H9 (cell line): Measurements from ENCODE around the gene TCEAL6. TPM values are rescaled to one million over a fixed set of nuclear protein-coding genes. Genes with fewer than 3 reads are reported as not detected.

Experiments used
- DNase-seq: peaks from one replicate; pipeline ENCODE4 v3.0.0-alpha.2; 2017
- H2AFZ ChIP-seq: one replicate; pipeline ENCODE4 v1.6.1; 2013; ENCODE audit warnings: mild to moderate bottlenecking, low read length, control low read depth, moderate library complexity
- H2AK5ac ChIP-seq: 2 replicates; pipeline ENCODE4 v1.6.1; 2013; ENCODE audit warnings: low read length, control low read depth, mixed read lengths; ENCODE audit not compliant: insufficient read length
- H2BK120ac ChIP-seq: one replicate; pipeline ENCODE4 v1.6.1; 2013; ENCODE audit warnings: low read depth, mild to moderate bottlenecking, low read length, control low read depth, inconsistent platforms; ENCODE audit not compliant: poor library complexity, severe bottlenecking
- H2BK12ac ChIP-seq: 2 replicates; pipeline ENCODE4 v1.6.1; 2013; ENCODE audit warnings: low read length, control low read depth, mixed read lengths, low read depth; ENCODE audit not compliant: insufficient read length
- H2BK15ac ChIP-seq: 2 replicates; pipeline ENCODE4 v1.6.1; 2013; ENCODE audit warnings: low read depth, low read length, control low read depth
- H2BK20ac ChIP-seq: one replicate; pipeline ENCODE4 v1.6.1; 2013; ENCODE audit warnings: low read depth, mild to moderate bottlenecking, low read length, control low read depth, inconsistent platforms; ENCODE audit not compliant: poor library complexity, severe bottlenecking
- H2BK5ac ChIP-seq: 2 replicates; pipeline ENCODE4 v1.6.1; 2013; ENCODE audit warnings: low read length, control low read depth, mixed read lengths; ENCODE audit not compliant: insufficient read length
- H3K14ac ChIP-seq: 2 replicates; pipeline ENCODE4 v1.6.1; 2013; ENCODE audit warnings: low read length, control low read depth; ENCODE audit not compliant: insufficient read depth
- H3K18ac ChIP-seq: 2 replicates; pipeline ENCODE4 v1.6.1; 2013; ENCODE audit warnings: low read depth, mild to moderate bottlenecking, mixed read lengths, low read length, control low read depth; ENCODE audit not compliant: insufficient read length
- H3K23ac ChIP-seq: 2 replicates; pipeline ENCODE4 v1.6.1; 2013; ENCODE audit warnings: low read length, control low read depth, mixed read lengths, low read depth; ENCODE audit not compliant: insufficient read length
- H3K23me2 ChIP-seq: 2 replicates; pipeline ENCODE4 v1.6.1; 2013; ENCODE audit warnings: low read depth, mild to moderate bottlenecking, mixed read lengths, low read length, control low read depth; ENCODE audit not compliant: insufficient read length, poor library complexity, severe bottlenecking
- H3K27ac ChIP-seq: 2 replicates; pipeline ENCODE4 v1.5.1; 2013; ENCODE audit warnings: low read length, control low read depth, mixed read lengths, low read depth; ENCODE audit not compliant: insufficient read length
- H3K27me3 ChIP-seq: 2 replicates; pipeline ENCODE4 v1.6.1; 2013; ENCODE audit warnings: low read length, control low read depth, inconsistent platforms; ENCODE audit not compliant: insufficient read depth
- H3K4ac ChIP-seq: 2 replicates; pipeline ENCODE4 v1.6.1; 2013; ENCODE audit warnings: low read depth, mild to moderate bottlenecking, control low read depth, inconsistent platforms, low read length, moderate library complexity
- H3K4me1 ChIP-seq: 2 replicates; pipeline ENCODE4 v1.6.1; 2013; ENCODE audit warnings: low read length, control low read depth, inconsistent platforms; ENCODE audit not compliant: insufficient read depth
- H3K4me2 ChIP-seq: 2 replicates; pipeline ENCODE4 v1.6.1; 2013; ENCODE audit warnings: low read length, control low read depth, mixed read lengths; ENCODE audit not compliant: insufficient read length, insufficient read depth
- H3K56ac ChIP-seq: 2 replicates; pipeline ENCODE4 v1.6.1; 2013; ENCODE audit warnings: low read depth, mild to moderate bottlenecking, mixed read lengths, low read length, control low read depth; ENCODE audit not compliant: insufficient read length
- H3K79me1 ChIP-seq: 2 replicates; pipeline ENCODE4 v1.6.1; 2013; ENCODE audit warnings: low read depth, mild to moderate bottlenecking, moderate library complexity, low read length, control low read depth, inconsistent platforms; ENCODE audit not compliant: insufficient read depth, poor library complexity, severe bottlenecking
- H3K79me2 ChIP-seq: 2 replicates; pipeline ENCODE4 v1.6.1; 2013; ENCODE audit warnings: low read length, control low read depth, inconsistent platforms; ENCODE audit not compliant: insufficient read depth
- H3K9ac ChIP-seq: 2 replicates; pipeline ENCODE4 v1.6.1; 2013; ENCODE audit warnings: low read length, control low read depth, mixed read lengths; ENCODE audit not compliant: insufficient read length; ENCODE audit errors: extremely low read depth
- H3K9me3 ChIP-seq: one replicate; pipeline ENCODE4 v1.6.1; 2013; ENCODE audit warnings: low read depth, low read length, inconsistent platforms; ENCODE audit not compliant: control insufficient read depth
- H3T11ph ChIP-seq: one replicate; pipeline ENCODE4 v1.6.1; 2013; ENCODE audit warnings: mild to moderate bottlenecking, low read length, control low read depth, inconsistent platforms
- H4K20me1 ChIP-seq: one replicate; pipeline ENCODE4 v1.6.1; 2013; ENCODE audit not compliant: control insufficient read depth, insufficient read length, insufficient read depth
- H4K5ac ChIP-seq: 2 replicates; pipeline ENCODE4 v1.6.1; 2013; ENCODE audit warnings: low read depth, mild to moderate bottlenecking, mixed read lengths, low read length, control low read depth; ENCODE audit not compliant: insufficient read length
- H4K8ac ChIP-seq: replicated peaks from 2 replicates; pipeline ENCODE4 v1.6.1; 2013; ENCODE audit warnings: low read length, control low read depth, mixed read lengths, low read depth; ENCODE audit not compliant: insufficient read length
- H4K91ac ChIP-seq: 2 replicates; pipeline ENCODE4 v1.6.1; 2013; ENCODE audit warnings: low read depth, mild to moderate bottlenecking, moderate library complexity, mixed read lengths, low read length, control low read depth; ENCODE audit not compliant: insufficient read length
- H3K27ac Mint-ChIP-seq, 3 experiments: 2 replicates in 2 of 3; 3 replicates in 1 of 3; pipeline ENCODE4 v1.8.0; 2020 to 2021; ENCODE audit warnings: mixed read lengths in 3 of 3, mild to moderate bottlenecking in 1 of 3, moderate library complexity in 1 of 3
- H3K27me3 Mint-ChIP-seq: 2 replicates; pipeline ENCODE4 v1.8.0; 2021; ENCODE audit warnings: low read depth, mild to moderate bottlenecking, moderate library complexity, mixed read lengths
- H3K36me3 Mint-ChIP-seq, 3 experiments: 2 replicates in 2 of 3; 3 replicates in 1 of 3; pipeline ENCODE4 v1.8.0; 2020 to 2021; ENCODE audit warnings: low read depth in 3 of 3, mixed read lengths in 3 of 3; ENCODE audit not compliant: insufficient read depth in 1 of 3
- H3K4me1 Mint-ChIP-seq, 2 experiments: 2 replicates each; pipeline ENCODE4 v1.8.0; 2020; ENCODE audit warnings: mixed read lengths in 2 of 2
- H3K4me3 Mint-ChIP-seq, 2 experiments: 2 replicates in 1 of 2; 3 replicates in 1 of 2; pipeline ENCODE4 v1.8.0; 2020 to 2021; ENCODE audit warnings: mild to moderate bottlenecking in 2 of 2, mixed read lengths in 2 of 2, moderate library complexity in 1 of 2
- H3K9me3 Mint-ChIP-seq, 2 experiments: 2 replicates in 1 of 2; 3 replicates in 1 of 2; pipeline ENCODE4 v1.8.0; 2020; ENCODE audit warnings: mild to moderate bottlenecking in 2 of 2, mixed read lengths in 2 of 2, moderate library complexity in 1 of 2
- WGBS: extraction: QIAGEN DNeasy Blood & Tissue Kit; methylation state at CpG from one replicate; pipeline ENCODE4 v1.1.7; 2013; ENCODE audit warnings: missing lambda C conversion rate, low lambda C conversion rate, mixed read lengths; ENCODE audit not compliant: insufficient read length; ENCODE audit errors: extremely low coverage; 5-methylcytosine and 5-hydroxymethylcytosine counted together
- total RNA-seq: library from RNA; stranded (reverse); gene quantifications from 2 replicates; pipeline ENCODE4 v1.2.1, GENCODE V29; 2021
- TF ChIP-seq, protein P1 (sequence below): fragments of 200-600 bp; sonication (generic); conservative IDR thresholded peaks from 3 replicates; pipeline ENCODE4 v1.8.0; 2021; ENCODE audit warnings: antibody characterized with exemption, mild to moderate bottlenecking

TCEAL6 gene
- total RNA-seq, 1 experiment from 2014 or later, result not detected

DNA sequence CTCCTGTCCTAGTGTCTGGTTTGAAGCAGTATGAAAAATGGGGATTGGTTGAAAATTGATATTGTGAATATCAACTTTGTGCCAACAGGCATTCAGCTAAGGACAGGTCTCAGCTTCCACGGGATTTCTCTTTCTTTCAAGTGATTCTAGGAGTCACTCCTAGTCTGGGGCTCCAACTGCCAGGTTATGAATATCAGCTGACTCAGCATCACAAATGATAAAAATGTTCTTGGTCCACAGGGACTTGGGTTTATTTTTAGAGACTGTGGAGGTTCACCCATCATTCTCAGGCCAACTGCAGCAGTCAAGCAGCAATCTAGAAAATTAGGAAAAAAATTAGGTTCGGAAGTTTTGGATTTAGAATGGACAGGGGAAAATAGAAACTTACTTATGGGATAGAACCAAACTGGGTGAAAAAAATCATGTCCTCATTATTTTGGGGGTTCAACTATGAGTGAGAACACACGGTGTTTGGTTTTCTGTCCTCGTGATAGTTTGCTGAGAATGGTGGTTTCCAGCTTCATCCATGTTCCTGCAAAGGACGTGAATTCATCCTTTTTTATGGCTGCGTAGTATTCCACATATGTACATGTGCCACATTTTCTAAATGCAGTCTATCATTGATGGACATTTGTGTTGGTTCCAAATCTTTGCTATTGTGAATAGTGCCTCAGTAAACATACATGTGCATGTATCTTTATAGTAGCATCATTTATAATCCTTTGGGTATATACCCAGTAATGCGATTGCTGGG is 43.9 kb upstream of the TCEAL6 start:
- TF ChIP-seq, protein P1, sequence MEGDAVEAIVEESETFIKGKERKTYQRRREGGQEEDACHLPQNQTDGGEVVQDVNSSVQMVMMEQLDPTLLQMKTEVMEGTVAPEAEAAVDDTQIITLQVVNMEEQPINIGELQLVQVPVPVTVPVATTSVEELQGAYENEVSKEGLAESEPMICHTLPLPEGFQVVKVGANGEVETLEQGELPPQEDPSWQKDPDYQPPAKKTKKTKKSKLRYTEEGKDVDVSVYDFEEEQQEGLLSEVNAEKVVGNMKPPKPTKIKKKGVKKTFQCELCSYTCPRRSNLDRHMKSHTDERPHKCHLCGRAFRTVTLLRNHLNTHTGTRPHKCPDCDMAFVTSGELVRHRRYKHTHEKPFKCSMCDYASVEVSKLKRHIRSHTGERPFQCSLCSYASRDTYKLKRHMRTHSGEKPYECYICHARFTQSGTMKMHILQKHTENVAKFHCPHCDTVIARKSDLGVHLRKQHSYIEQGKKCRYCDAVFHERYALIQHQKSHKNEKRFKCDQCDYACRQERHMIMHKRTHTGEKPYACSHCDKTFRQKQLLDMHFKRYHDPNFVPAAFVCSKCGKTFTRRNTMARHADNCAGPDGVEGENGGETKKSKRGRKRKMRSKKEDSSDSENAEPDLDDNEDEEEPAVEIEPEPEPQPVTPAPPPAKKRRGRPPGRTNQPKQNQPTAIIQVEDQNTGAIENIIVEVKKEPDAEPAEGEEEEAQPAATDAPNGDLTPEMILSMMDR, result no peak
- H3K36me3 Mint-ChIP-seq, result peaks cover 0 to 32% (median 5%) of the 10 kb centered on the region in 3 experiments; a peak in 6 of 7 replicates
- Histone ChIP-seq H3K4me2 (no peak overlapping the region), H2BK12ac (no peak overlapping the region), H4K91ac (no peak overlapping the region), H3K14ac (no peak overlapping the region), H3K9me3 (peaks cover 45% of the 10 kb centered on the region), H3K56ac (no peak overlapping the region), H2AFZ (no peak overlapping the region), H3K23ac (no peak overlapping the region), H3T11ph (no peak overlapping the region), H3K27me3 (no peaks in the 10 kb centered on the region), H3K9ac (no peak overlapping the region), H4K5ac (no peak overlapping the region), H3K4me1 (no peaks in the 10 kb centered on the region), H2BK5ac (no peak overlapping the region), H2AK5ac (no peak overlapping the region), H3K79me1 (no peaks in the 10 kb centered on the region), H3K27ac (no peak overlapping the region), H3K4ac (no peak overlapping the region), H2BK120ac (no peak overlapping the region), H3K18ac (no peak overlapping the region), H4K20me1 (no peaks in the 10 kb centered on the region), H4K8ac (no peak overlapping the region), H3K23me2 (no peaks in the 10 kb centered on the region), H2BK15ac (no peak overlapping the region), H3K79me2 (no peaks in the 10 kb centered on the region), H2BK20ac (no peak overlapping the region)
- H3K4me3 Mint-ChIP-seq, result no peak overlapping the region
- H3K9me3 Mint-ChIP-seq, result peaks cover 85 to 91% of the 10 kb centered on the region in 2 experiments
- H3K27me3 Mint-ChIP-seq, result no peaks in the 10 kb centered on the region
- H3K27ac Mint-ChIP-seq, result no peak overlapping the region
- H3K4me1 Mint-ChIP-seq, result no peaks in the 10 kb centered on the region
- WGBS, result no CpG with 5 or more reads among the region's 7 CpGs
- no peak for DNase-seq
